NCI-H226 (cell line): ENCODE results near the gene DNAJC11.
A peak's percentile ranks its signal among the peaks of the same experiment; 100 is the strongest.
"Not testable (repeated sequence)": the region's sequence is repeated elsewhere in the genome, so short reads cannot be mapped to it uniquely, and the experiment has no call there.

ENCODE experiments used
- DNase-seq: peaks from one replicate; pipeline ENCODE4 v3.0.0-alpha.2; 2015

Gene DNAJC11

DNA sequence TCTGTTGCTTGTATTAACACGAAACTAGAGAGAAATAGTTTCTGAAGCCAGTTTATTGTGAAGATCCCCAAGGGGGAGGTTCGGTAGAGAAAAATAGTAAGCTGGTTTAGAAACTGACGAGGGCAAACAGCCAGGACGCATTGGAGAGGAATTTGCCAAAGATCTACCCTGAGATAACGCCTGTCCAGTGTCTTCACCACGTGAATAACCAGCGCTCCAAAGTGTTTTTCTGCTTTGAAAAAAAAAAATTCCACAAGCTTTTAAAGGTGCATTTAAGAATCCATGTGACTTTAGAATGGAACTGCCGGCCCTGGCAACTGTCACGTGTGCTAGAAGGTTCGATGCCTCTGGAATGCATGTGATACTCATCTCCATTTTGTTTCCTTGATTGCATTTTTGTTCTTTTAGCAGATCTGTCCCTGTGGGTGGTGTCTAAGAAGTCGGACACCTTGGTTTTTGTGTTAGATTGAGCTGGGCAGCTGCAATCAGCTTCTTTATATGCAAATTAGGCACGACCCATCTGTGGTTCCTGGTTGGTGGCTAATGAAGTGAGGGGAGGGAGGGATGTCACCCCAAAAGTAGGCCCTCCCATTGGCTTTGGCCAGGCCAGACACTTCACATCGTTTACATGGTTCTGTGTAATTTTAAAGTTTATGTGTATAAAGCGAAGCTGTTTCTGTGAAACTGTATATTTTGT, 78.2 kb downstream of the DNAJC11 start:
- no peak for DNase-seq

DNA sequence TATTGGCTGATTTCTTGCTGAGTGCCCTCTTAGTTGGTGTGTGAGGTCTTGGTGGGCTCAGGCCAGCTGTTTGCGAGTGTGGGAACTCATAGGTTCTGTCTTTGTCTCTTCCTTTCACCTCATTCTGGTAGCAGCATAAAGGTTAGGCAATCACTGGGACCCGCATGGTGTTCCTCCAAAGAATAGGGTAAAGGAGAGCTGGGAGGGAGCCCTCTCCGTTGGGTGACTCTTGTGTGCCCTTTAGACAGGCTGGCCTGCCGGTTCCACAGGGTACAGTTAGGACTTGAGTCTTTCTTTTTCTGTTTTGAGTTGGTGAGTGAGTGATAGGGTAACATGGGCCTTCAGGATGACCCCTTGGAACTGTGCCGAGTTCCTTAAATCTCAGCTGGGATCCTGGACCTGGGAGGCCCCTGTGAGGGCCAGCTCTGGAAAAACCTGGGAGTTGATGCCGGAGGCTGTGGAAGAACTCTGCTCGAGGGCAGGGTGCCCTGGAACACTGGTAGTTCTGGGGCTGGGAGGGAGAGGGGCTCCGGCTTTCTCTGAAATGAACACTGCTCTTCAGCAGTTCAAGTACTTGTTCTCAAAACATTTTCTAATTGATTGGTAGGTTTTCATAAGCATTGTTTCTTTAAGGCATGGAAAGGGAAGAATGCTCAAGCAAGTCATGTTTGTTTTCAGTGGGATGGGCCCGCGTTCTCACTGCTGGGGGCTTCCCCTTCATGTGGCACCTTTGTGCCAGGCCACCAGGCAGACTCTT, 79.0 kb downstream of the DNAJC11 start:
- no peak for DNase-seq

DNA sequence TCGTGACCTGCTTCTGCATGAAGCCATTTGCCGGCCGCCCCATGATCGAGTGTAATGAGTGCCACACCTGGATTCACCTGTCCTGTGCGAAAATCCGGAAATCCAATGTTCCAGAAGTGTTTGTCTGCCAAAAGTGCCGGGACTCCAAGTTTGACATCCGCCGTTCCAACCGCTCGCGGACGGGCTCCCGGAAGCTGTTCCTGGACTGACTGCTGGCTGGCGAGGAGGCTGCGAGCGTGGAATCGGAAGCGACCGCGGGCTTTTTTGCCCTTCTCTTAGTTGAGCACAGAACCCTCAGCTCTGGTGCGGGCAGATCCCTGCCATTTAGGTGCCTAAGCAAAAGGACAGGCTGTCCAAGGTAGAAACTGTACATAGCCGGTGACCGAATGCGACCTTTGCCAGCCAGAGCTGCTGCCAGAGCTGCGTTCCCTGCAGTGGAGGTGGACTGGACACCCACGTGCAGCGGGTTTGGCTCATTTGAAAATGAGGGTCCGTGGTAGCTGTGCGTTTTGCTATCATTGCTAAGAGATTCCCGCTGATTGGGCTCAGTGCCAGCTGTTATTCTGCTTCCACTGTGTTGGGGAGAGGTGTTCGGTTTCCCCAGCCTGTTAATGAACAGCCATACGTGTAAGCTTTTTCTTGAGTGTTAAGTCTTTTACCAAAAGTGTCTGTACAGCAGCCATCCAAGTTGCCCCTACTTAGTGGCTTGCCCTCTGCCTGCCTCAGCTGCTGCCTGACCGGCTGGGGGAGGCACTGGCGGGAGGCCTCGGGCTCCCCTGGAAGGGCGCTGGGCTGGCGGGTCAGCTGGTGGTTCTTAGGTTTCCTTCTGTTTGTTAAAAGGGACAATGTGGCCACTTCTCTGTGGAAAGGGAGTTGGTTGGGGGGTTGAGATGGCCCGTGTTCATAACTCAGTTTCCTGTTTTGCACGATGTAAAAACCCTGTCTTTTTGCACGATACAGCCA, 79.9 kb downstream of the DNAJC11 start:
- DNase-seq = no peak

DNA sequence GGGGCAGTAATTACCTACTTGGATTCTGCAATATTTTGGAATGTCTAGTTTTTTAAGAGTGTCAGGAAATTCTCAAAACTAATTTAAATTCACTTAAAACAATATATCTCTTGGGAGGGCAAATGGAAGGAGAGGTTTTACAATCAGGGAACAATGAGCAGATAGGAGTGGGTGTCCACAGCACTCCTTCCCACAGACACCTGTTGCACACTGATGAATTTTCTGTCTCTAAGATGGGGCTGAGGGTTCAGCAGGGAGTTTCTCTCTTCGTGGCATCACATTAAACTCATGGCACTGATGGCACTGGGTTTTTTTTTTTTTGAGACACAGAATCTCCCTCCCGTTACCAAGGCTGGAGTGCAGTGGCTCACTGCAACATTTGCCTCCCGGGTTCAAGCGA, 82.6 kb downstream of the DNAJC11 start:
- no peak for DNase-seq

DNA sequence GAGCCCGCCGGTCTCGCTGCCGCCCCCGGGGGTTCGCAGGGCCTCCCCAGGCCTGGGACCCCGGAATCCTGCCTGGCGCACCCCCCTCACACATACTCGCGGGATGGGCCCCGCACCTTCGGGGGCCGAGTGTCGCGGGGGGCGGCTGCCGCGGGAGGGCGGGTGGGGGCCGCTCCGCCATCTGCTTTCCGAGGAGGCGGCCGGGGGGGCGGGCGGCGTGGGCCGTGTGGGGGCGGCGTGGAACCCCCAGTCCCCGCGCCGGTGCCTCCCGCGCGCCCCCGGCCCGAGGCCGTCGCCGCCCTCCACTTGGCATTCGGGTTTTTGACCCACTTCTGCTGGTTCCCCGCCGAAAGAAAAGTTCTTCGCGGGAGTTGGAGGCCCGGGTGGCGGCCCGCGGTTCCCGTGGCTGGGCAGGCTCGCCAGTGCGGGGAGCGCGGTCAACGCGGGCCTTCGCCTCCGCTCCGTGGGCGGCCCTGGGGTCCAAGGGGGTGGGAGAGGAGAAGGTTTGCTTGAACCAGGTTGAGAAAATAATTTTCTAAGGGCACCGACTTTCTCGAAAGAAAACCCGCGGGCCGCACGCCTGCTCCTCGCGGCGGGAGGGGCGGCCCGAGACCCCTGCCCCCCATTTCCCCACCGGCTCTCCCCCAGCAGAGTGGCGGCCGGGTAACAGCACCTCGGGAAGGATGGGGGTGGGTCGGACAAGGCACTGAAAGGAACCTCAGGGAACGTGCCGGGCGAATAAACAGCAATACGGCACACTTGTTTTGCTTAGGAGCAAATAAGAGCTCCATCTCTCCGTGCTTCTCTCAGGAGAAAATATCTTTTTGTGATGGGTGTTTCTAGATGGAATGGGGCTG, 86.5 kb downstream of the DNAJC11 start:
- no peak for DNase-seq

DNA sequence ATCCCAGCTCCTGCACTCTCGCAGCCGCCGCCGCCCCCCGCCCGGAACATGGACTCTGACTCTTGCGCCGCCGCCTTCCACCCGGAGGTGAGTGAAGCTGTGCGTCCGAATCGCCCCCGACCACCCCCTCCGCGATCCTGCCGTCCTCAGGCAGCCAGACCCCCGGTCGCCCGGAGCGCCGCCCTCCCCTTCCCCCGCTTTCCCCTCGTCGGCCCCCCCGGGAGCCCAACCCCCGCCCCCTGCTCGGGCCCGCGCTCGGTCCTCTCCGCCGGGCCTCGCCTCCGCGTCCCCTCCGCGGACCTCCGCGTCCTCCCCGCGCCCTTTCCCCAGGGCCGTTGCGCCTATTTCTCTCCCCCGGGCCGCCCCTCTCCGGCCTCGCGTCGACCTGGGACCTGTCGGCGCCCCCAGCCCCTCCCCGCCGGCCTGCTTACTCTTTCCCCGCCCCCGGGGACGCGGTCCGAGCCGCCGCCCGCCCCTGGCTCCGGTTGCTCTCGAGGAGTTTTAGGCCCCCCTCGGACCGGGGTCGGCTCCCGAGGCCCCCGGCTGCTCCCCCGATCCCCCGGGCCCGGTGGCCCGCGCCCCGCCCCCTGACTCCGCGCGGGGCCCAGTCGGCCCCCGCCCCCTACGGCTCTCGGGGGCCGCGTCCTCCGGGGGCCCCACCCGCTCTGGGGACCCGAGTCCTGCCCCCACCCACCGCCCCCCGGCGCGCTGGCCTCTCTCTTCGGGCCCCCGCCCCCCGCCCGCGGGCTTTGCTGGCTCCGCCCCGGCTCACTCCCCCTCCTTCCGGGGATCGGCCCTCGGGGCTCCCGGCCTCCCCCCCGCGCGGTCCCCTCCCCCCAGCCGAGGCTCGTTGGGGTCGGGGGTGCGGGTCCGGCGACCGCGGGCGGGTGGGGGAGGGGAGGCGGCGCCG, 87.3 kb downstream of the DNAJC11 start:
- DNase-seq = no peak

DNA sequence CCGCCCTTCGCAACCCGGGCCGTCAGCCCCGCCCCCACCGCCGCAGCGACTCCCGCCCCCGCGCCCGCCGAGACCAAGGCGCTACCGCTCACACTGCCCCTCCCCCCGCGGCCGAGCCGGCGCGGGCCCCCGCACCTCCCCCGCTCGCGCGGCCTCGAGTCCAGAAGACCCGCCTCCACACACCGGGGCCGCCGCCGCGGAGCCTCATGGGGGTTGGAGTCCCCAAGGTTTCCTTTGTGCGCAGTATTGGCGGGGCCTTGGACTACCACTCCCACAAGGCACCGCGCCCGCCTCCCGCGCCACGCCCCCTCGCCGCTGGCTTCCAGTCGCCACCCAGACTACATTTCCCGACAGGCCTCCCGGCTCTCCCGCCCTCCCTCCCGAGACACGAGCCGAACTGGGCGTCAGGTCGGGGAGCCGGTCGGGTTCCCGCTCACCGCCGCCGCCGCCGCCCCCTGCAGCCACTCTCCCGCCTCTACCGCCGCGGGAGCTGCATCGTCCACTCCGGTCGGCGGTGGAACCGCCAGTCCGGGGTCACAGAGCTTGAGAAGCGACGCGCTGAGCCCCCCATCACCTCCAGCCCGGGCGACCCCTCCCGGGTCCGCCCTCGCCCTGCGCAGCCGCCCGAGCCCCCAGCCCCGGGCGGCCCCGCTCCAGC, 88.1 kb downstream of the DNAJC11 start, which contains the start of gene PHF13:
Gene PHF13, plus strand, starts transcription at position 371 of the 658 bp plus-strand sequence. CDS start 336 bp downstream, outside the sequence.
- DNase-seq = peak; percentile 94

DNA sequence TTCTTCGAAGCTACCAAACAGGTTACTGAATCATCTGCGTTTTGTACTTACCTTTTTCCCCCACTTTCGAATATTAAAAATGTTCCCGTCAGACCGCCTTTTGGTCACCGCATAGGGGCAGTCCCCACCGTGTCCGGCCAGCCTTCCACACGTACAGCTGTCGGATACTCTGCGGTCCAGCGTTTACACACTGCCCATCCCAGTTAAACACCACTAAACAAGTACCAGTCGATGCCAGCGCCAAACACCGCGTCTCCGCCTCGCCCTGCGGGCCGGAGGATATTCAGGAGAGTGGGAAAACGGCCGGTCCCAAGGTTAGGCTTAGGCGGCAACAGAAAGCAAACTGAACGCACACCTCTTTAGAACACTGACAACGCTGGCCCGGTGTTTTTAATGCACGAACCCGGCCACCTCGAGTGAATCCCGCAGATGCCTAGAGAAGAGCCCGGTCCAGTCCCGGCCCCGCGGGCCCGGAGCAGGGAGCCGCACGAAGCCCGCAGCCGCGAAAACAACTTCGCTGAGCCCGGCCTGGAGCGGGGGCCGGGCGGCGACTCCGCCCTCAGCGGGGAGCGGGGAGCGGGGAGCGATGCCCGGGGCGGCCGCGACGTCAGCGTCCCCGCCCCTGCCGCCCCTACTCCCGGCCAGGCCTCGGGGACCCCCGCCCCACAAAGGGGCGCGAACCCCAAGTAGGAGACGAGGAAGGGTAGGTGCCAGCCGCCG, 88.8 kb downstream of the DNAJC11 start:
- DNase-seq = peak; percentile 35

DNA sequence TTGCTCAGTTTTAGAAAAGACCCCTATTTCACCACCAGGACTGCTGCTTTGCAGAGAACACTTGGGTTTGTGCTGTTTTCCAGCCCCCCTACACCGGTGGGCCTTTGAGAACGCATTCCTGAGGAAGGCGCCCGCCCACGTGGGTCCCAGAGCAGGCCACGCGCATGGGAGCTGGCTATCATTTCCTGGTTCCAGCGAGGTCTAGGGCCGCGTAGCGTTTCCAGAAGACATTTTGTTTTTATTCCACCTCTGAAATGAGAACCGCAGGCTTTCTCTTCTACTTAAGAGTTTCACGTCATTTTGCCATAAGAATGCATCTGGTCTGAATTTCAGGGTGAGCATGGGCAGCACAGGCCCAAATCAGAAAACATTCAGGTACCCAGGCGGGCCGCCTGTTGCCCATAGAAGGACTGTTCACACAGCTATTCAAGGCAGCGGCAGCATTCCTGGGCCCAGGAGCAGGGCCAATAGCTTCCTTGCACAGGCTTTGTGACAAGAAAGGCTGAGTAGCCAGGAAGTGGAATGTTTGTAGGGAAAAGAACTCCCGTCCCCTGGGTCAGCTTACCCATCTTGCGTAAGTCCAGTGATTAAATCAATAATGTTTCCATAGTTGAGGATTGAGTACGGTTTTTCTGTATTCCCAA, 97.6 kb downstream of the DNAJC11 start:
- no peak for DNase-seq

DNA sequence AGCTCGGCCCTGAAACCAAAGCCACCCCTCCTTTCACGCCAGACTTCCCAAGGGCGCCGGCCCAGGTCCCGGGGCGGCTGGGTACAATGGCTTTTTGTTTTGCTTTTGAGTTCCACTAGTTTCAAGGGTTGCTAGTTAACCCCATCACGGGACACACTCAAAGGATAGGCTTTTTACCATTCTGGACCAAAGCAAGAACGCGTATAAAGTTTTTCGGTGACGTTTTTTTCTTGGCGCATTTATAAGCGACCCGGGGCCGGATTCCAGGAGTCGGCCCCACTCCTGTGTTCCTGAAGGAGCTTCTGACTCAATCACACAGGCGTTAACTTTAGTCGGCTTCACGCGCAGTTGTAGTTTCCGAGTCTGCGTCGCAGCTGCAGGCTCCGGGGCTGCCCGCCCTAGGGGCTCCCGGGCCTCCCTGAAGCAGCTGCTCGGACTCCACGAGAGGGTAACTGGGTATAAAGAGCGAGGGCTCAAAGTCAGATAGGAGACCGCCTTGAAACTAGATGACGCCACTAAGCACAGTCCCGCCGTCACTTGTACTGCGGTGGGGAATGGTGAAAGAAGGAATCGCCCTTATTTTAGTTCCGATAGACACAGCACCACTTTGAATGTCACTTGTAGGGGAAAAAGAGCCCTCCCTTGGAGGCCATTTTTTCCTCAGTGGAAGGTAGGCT, 98.2 kb downstream of the DNAJC11 start:
- DNase-seq = no peak

DNA sequence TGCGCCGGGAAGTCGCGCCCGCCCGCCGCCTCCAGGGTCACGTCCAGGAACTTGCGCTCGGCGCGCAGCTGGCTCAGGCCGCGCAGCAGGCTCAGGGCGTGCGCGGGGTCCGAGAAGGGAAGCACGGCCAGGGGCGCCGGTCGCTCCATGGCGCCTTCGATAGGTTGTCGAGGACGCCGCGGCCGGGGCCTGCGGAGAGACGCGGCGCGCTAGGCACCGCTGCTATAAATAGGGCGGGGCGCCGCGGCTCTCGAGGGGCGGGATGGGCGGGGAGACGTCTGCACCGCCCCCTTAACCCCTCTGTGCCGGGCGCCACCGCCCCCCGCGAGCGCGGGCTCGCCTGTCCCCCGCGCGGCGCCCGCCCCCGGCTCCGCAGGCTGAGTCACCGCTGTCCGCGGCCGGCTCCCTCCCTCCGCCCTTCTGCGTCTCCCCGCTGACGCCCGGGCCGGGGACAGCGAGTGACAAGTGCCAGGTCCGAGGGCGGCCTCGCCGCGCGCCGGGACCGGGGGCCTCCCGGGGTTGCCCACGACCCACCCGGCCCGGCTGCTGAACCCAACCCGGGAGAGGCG, 98.9 kb downstream of the DNAJC11 start, which contains the start of gene KLHL21:
Gene KLHL21, minus strand, starts transcription at position 201 of the 569 bp plus-strand sequence. Its CDS starts 52 bp downstream, at position 149.
- peak; percentile 68 for DNase-seq

DNA sequence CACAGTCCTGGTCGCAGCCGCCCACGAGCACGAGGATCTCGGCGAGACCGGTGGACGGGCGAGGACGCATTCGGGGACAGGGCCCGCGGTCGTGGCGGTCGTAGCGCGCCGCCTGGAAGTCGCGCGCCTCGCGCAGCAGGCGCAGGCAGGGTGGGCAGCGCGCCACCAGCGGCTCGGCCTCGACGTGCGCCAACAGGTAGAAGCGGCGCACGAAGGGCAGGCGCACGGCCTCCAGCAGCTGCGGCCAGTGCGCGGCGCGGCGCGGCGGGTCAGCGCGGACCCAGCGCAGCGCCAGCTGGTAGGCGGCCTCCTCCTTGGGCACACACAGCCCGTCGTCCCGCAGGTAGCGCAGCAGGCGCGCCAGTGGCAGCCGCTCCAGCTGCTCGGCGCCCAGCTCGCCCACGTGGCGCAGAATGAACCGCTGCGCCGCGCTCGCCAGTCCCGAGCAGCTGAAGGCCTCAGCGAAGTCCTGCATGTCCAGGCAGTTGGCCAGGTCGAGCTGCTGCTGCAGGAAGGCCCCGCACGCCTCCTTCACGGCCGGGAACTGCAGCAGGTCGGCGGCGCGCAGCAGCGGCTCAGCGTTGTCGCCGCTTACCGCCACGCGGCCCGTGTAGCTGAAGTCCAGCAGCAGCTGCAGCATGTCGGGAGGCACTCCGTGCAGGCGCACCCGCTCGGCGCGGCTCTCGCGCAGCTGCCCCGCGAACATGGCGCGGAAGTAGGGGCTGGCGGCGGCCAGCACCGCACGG, 99.5 kb downstream of the DNAJC11 start:
- DNase-seq = no peak

DNA sequence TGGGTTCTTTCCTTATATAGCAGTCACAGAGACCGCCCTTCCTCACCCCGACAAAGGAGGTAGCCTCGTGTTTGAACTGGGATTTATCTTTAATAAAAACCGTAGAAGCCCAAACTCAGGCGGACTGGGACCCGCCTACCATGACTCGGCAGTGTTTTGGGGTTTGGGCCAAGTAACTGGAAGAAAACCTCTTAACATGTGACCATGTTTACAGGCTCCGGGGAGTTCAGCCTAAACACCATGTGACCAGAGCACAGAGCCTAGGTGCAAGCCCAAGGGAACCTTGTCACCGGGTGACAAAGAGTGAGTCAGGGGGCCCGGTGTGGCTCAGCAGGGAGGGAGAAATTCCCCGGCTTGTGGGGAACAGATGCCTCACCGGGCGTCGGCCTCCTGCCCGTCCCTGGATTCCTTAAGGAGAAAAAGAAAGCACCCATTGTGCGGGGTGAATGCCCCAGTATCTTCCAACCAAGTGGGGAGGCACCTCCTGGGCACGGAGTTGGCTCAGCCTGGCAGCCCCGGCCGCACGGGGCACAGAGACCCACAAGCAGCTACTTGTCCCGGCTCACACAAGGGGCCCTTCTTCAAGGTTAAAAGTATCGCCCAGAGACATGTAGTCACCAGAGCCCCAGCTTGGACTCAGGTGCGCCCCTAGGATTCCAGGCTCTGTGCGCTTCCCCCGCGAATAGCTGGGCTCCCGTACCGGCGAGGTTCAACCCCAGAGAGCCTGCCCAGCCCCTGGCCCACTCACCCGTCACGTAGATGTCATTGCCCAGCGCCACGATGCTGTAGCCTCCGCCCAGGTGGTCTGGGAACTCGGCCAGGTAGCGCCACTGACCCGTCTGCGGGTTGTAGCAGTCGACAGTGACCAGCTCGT, 100.3 kb downstream of the DNAJC11 start:
- peak; percentile 74 for DNase-seq

DNA sequence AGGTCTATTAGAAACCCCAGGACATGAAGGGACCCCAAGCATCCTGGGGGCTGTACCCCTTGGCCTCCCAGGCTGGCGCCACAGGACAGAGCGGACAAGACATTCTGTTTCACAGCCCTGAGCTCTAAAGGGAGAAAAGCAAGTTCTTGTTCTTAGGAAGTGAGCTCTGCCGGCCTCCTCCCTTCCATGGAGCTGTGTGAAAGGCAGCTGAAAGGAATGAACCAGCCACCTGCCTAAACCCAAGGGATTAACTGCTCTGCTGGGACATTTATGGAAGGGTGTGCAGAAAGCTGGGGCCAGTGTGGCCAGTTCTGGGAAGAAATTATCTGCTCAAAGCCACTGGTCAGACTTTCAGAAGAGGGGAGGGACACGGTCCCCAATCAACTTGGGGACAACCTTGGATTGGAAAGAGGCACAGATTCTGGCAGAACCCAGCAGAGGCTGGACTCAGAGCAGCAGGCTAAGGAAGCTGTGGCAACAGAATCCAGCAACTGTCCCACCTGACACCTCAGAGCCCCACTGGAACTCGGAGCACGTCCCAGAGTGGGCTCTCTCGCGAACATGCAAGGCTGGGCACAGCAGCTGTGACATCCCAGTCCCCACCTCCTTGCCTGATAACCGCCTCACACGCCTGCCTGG, 101.1 kb downstream of the DNAJC11 start:
- no peak for DNase-seq

DNA sequence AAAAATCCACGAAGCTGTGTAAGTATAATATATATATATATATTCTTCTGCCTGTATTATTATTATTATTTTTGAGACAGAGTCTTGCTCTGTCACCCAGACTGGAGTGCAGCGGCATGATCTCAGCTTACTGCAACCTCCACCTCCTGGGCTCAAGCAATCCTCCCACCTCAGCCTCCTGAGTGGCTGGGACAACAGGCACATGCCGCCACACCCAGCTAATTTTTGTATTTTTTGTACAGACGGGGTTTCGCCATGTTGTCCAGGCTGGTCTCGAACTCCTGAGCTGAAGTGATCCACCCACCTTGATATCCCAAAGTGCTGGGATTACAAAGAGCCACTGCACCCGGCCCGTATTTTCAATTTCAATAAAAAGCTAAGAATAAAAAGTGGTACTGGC, 101.6 kb downstream of the DNAJC11 start:
- not testable (repeated sequence) for DNase-seq
